Upper lobe of left lung (tissue), 6 donors: Measurements from ENCODE around the gene EFNB2. TPM values are rescaled to one million over a fixed set of nuclear protein-coding genes. Genes with fewer than 3 reads are reported as not detected.

Experiments
- ATAC-seq, 2 donors: fragments of 200-7000 bp; cut with Tn5 transposase; one replicate each; pipeline ENCODE4 v1.9.1; 2022; ENCODE audit warnings: mild to moderate bottlenecking in 2 of 2, moderate library complexity in 2 of 2; ENCODE audit not compliant: low FRiP score in 2 of 2
- DNase-seq, 2 donors: peaks; one replicate each; pipeline ENCODE4 v3.0.0-alpha.2; 2019 to 2020
- H3K27ac ChIP-seq, 4 donors: fragments of 200-600 bp; sonication (generic); one replicate each; pipeline ENCODE4 v1.5.1; 2016 to 2019
- H3K27me3 ChIP-seq, 4 donors: fragments of 200-600 bp; sonication (generic); one replicate each; pipeline ENCODE4 v1.5.1; 2017 to 2019
- H3K36me3 ChIP-seq, 4 donors: fragments of 200-600 bp; sonication (generic); one replicate each; pipeline ENCODE4 v1.5.1; 2016 to 2019
- H3K4me1 ChIP-seq, 4 donors: fragments of 200-600 bp; sonication (generic); one replicate each; pipeline ENCODE4 v1.5.1; 2018 to 2019
- H3K4me3 ChIP-seq, 4 donors: fragments of 200-600 bp; sonication (generic); one replicate each; pipeline ENCODE4 v1.5.1; 2017 to 2019; ENCODE audit warnings: mild to moderate bottlenecking in 2 of 4, moderate library complexity in 1 of 4
- H3K9me3 ChIP-seq, 4 donors: fragments of 200-600 bp; sonication (generic); one replicate each; pipeline ENCODE4 v1.5.1; 2018 to 2019
- EP300 ChIP-seq, 4 donors: sonication (generic); formaldehyde crosslinking; IDR thresholded peaks; one replicate each; pipeline ENCODE4 v1.5.1; 2017; ENCODE audit warnings: antibody characterized with exemption in 4 of 4, control low read depth in 2 of 4
- POLR2A ChIP-seq, 4 donors: fragments of 450-650 bp; IDR thresholded peaks; one replicate each; pipeline ENCODE4 v1.5.1; 2016 to 2017; ENCODE audit warnings: antibody characterized with exemption in 4 of 4, mild to moderate bottlenecking in 2 of 4
- POLR2AphosphoS5 ChIP-seq, 2 donors: sonication (generic); formaldehyde crosslinking; IDR thresholded peaks; one replicate each; pipeline ENCODE4 v1.5.1; 2017; ENCODE audit warnings: antibody characterized with exemption in 2 of 2
- WGBS, 2 donors: methylation state at CpG; one replicate each; pipeline ENCODE4 v1.1.5; 2017 to 2018; 5-methylcytosine and 5-hydroxymethylcytosine counted together
- total RNA-seq, 6 donors: library from RNA; depleted of rRNA in 4 of 6; stranded (reverse); fragments of >200 nt in 4 of 6; gene quantifications; one replicate each; pipeline versions ENCODE4 v1.1.0 to v1.2.1, GENCODE V29; 2016 to 2021
- TF ChIP-seq, protein P1 (sequence below), 6 experiments: fragments of 450-650 bp in 4 of 6; fragments of 200-600 bp in 2 of 6; sonication (generic) in 2 of 6; IDR thresholded peaks; one replicate each; pipeline ENCODE4 v1.5.1; 2016 to 2019; ENCODE audit warnings: antibody characterized with exemption in 6 of 6
- donor health status: DM: no; HTN: no; CAD: no; lungs with moderate emphysema.
- donor health status: DM: no; HTN: yes; CAD: no; lungs with severe emphysema.

EFNB2 gene
- total RNA-seq, 6 donors from 2014 or later = 23.0 to 45.7 (median 30.9) TPM

GRCh38 chr13:106490569-106491321 lies 44.7 kb downstream of the EFNB2 start:
- Histone ChIP-seq H3K4me1 (peaks cover 8 to 39% (median 14%) of the 10 kb centered on the region in 4 donors), H3K27me3 (no peaks in the 10 kb centered on the region), H3K36me3 (peaks cover 10 to 33% (median 17%) of the 10 kb centered on the region in 4 donors), H3K9me3 (no peaks in the 10 kb centered on the region), H3K27ac (peak overlapping the region in 1 of 4 donors; percentile 40), H3K4me3 (no peak overlapping the region)
- TF ChIP-seq POLR2AphosphoS5 (IDR thresholded peaks at IDR 0.05) = no peak
- TF ChIP-seq, protein P1, sequence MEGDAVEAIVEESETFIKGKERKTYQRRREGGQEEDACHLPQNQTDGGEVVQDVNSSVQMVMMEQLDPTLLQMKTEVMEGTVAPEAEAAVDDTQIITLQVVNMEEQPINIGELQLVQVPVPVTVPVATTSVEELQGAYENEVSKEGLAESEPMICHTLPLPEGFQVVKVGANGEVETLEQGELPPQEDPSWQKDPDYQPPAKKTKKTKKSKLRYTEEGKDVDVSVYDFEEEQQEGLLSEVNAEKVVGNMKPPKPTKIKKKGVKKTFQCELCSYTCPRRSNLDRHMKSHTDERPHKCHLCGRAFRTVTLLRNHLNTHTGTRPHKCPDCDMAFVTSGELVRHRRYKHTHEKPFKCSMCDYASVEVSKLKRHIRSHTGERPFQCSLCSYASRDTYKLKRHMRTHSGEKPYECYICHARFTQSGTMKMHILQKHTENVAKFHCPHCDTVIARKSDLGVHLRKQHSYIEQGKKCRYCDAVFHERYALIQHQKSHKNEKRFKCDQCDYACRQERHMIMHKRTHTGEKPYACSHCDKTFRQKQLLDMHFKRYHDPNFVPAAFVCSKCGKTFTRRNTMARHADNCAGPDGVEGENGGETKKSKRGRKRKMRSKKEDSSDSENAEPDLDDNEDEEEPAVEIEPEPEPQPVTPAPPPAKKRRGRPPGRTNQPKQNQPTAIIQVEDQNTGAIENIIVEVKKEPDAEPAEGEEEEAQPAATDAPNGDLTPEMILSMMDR (IDR thresholded peaks at IDR 0.05) = no peak
- no peak for TF ChIP-seq EP300 (IDR thresholded peaks at IDR 0.05)
- TF ChIP-seq POLR2A (IDR thresholded peaks at IDR 0.05) = no peak
- WGBS, 2 donors = 48 to 59% methylated on average over 14 of the region's 14 CpGs
- ATAC-seq = no peak
- DNase-seq = no peak

DNA sequence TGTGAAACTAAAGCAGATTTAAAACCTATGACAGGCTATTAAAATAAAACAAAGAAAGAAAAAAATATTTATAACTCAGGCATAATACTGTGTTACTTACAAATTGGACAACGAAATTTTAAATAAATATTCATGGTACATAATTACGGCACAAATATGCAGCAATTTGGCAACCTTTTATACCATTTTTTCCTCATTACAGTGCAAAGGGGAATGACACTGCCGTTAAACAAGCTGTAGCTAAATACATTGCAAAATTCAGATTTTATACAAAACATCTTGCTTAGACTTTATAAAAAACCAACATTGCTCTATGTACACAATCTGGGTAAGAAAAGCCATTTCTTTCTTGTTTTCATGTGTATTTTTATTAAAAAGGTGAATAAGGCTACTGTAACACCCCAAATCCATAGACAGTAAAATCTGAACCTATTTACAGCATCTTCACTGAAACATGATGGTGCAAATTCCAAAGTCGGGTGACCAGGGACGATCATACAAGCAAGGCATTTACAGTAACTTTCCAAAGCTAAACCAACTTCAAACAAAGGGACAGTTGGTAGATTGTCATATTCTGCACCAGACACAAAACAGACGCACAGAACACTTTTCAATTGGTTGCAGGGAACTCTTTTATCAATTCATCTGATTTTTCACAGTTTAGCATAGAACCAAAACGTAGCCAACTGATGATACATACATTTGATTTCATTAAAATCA lies 45.5 kb downstream of the EFNB2 start:
- no peak for DNase-seq
- 75 to 79% methylated on average over 7 of the region's 7 CpGs for WGBS, 2 donors
- no peaks in the 10 kb centered on the region for H3K27me3 ChIP-seq
- peaks cover 10 to 33% (median 17%) of the 10 kb centered on the region in 4 donors for H3K36me3 ChIP-seq
- TF ChIP-seq, protein P1 (IDR thresholded peaks at IDR 0.05) = no peak
- TF ChIP-seq POLR2AphosphoS5 (IDR thresholded peaks at IDR 0.05) (no peak), POLR2A (IDR thresholded peaks at IDR 0.05) (no peak)
- no peak overlapping the region for H3K27ac ChIP-seq
- H3K9me3 ChIP-seq = no peaks in the 10 kb centered on the region
- ATAC-seq = no peak
- peaks cover 8 to 38% (median 14%) of the 10 kb centered on the region in 4 donors for H3K4me1 ChIP-seq
- no peak overlapping the region for H3K4me3 ChIP-seq

DNA sequence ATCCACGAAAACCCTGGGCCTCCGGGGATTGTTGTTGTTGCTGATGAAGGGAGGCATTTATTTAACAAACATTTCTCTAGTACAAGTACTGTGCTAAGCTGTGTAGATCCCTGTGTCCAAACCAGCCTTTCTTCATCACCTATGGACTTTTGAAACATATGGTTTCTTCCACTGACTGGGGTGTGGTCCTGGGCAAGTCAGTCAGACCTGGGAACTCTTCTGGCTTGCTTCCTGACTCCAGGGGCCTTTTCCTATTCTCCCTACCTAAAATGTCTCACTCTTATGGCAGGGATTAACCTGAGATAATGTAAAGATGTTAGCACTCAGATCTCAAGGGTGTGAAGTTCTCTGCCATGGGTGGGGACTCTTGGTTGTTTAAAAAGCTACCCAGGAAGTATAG lies 46.8 kb downstream of the EFNB2 start:
- Histone ChIP-seq H3K27ac (no peak overlapping the region), H3K4me1 (peaks cover 8 to 43% (median 16%) of the 10 kb centered on the region in 4 donors), H3K4me3 (no peak overlapping the region), H3K36me3 (peaks cover 10 to 24% (median 14%) of the 10 kb centered on the region in 4 donors), H3K9me3 (no peaks in the 10 kb centered on the region), H3K27me3 (no peaks in the 10 kb centered on the region)
- ATAC-seq (no peak), DNase-seq (no peak)
- TF ChIP-seq, protein P1 (IDR thresholded peaks at IDR 0.05) = no peak
- TF ChIP-seq POLR2A (IDR thresholded peaks at IDR 0.05) (no peak), EP300 (IDR thresholded peaks at IDR 0.05) (no peak), POLR2AphosphoS5 (IDR thresholded peaks at IDR 0.05) (no peak)
- WGBS, 2 donors = 84 to 93% methylated on average over 2 of the region's 2 CpGs

DNA sequence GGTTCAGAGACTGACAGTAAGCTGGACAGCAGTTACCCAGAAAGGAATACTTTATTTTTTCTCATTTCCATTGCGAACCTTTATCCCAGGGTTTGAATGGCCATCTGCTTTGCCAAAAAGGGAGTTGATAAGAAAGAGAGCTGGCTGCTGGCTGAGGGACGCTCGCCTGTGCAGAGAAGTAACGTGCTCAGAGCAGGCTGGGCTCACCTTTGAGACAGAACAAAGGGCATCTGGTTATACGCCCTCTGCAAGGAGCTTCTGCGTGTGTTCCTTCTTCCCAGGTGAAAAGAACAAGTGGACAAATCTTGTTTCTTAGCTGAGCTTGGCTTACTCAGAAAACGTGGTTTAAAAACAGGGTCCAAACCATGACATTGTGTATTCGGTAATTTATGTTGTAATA lies 47.4 kb downstream of the EFNB2 start:
- TF ChIP-seq POLR2A (IDR thresholded peaks at IDR 0.05) (no peak), POLR2AphosphoS5 (IDR thresholded peaks at IDR 0.05) (no peak), EP300 (IDR thresholded peaks at IDR 0.05) (no peak)
- TF ChIP-seq, protein P1 (IDR thresholded peaks at IDR 0.05) = no peak
- no peaks in the 10 kb centered on the region for H3K9me3 ChIP-seq
- 74 to 83% methylated on average over 8 of the region's 8 CpGs for WGBS, 2 donors
- no peak overlapping the region for H3K4me3 ChIP-seq
- no peaks in the 10 kb centered on the region for H3K27me3 ChIP-seq
- DNase-seq = no peak
- peaks cover 7 to 17% (median 12%) of the 10 kb centered on the region in 4 donors for H3K36me3 ChIP-seq
- ATAC-seq = no peak
- H3K27ac ChIP-seq = no peak overlapping the region
- peaks cover 8 to 37% (median 16%) of the 10 kb centered on the region in 4 donors for H3K4me1 ChIP-seq
